HFF-Myc (cell line): ENCODE results near the gene PGPEP1.

ENCODE experiments used
- DNase-seq: peaks from one replicate; pipeline ENCODE4 v3.0.0-alpha.2; 2011; ENCODE audit warnings: low read depth; ENCODE audit errors: extremely low read depth
- H3K4me3 ChIP-seq: replicated peaks from 2 replicates; pipeline ENCODE4 v1.5.1; 2011; ENCODE audit warnings: low read depth, mild to moderate bottlenecking, control low read depth, low read length
- CTCF ChIP-seq: IDR thresholded peaks from 2 replicates; pipeline ENCODE4 v1.5.1; 2012; ENCODE audit warnings: mild to moderate bottlenecking, low read depth, low read length, control low read depth; ENCODE audit errors: missing control alignments

PGPEP1 gene

GRCh38 chr19:18390065-18390907 is 49.9 kb downstream of the PGPEP1 start:
- no peak for TF ChIP-seq CTCF
- H3K4me3 ChIP-seq, result no peak overlapping the region
- DNase-seq, result no peak

- no peak for TF ChIP-seq CTCF
- H3K4me3 ChIP-seq, result no peak overlapping the region
- DNase-seq, result no peak
These were observed 51.2 kb downstream of the PGPEP1 start for GRCh38 chr19:18391509-18392075.

GRCh38 chr19:18392417-18392816 is 52.0 kb downstream of the PGPEP1 start:
- no peak for DNase-seq
- TF ChIP-seq CTCF, result no peak
- H3K4me3 ChIP-seq, result no peak overlapping the region

- no peak overlapping the region for H3K4me3 ChIP-seq
- no peak for DNase-seq
- TF ChIP-seq CTCF, result no peak
These were observed 52.5 kb downstream of the PGPEP1 start for GRCh38 chr19:18392926-18393325.

DNA sequence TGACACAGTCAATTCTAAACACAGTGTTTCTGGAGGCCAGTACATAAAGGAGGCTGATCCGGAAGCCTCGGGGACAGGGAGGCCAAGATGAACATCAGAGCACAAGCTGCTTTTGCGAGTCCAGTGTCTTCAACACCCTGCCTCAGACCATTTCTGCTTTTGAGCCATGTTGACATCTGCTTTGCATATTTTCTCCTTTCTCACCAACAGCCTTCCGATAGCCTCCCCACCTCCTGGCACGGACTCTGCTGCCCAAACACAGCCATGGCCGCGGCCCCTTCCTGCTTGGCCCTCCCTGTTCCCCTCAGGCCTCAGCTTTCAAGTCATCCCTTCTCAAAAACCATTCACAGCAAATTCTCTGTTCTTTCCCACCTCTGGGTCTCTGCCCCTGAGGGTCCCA is 53.4 kb downstream of the PGPEP1 start:
- no peak for DNase-seq
- TF ChIP-seq CTCF, result no peak

GRCh38 chr19:18396471-18397241 is 56.3 kb downstream of the PGPEP1 start:
- DNase-seq, result no peak
- TF ChIP-seq CTCF, result no peak
- no peak overlapping the region for H3K4me3 ChIP-seq

More for the DNA sequence above, 53.4 kb downstream of the PGPEP1 start:
- no peak overlapping the region for H3K4me3 ChIP-seq
